Measurements from ENCODE around the gene NRF1.
A peak's percentile ranks its signal among the peaks of the same experiment; 100 is the strongest.

NRF1 gene

GRCh38 chr7:129613016-129613337, 1.5 kb downstream of the NRF1 start:
- Histone ChIP-seq H3K36me3 (ENCODE audit: insufficient read depth, low read length) (peaks cover 16% of the 10 kb centered on the region), H3K9me3 (ENCODE audit: low read depth, low read length) (no peaks in the 10 kb centered on the region), H3K9ac (ENCODE audit: insufficient read length) (peak overlapping the region; percentile 80), H3K4me3 (peak overlapping the region; percentile 85), H3K27ac (no peak overlapping the region)
- TF ChIP-seq EZH2 (IDR thresholded peaks at IDR 0.05) (no peak), POLR2AphosphoS5 (IDR thresholded peaks at IDR 0.05; ENCODE audit: borderline replicate concordance, low read depth, low read length) (no peak), FOXP2 (optimal IDR thresholded peaks at IDR 0.05; ENCODE audit: control extremely low read depth, extremely low read length, insufficient read depth) (no peak)
- no peak for DNase-seq (ENCODE audit: low read depth, low spot score)

- Histone ChIP-seq H3K27ac (peak overlapping the region; percentile 57), H3K9ac (ENCODE audit: insufficient read length) (peak overlapping the region; percentile 4)
- DNase-seq (ENCODE audit: low read depth, low spot score) = peak; percentile 42
Observed at GRCh38 chr7:129615018-129615417, 3.5 kb downstream of the NRF1 start.

GRCh38 chr7:129616530-129616929, 5.0 kb downstream of the NRF1 start:
- H3K27ac ChIP-seq = no peak overlapping the region
- DNase-seq (ENCODE audit: low read depth, low spot score) = no peak
- H3K9ac ChIP-seq (ENCODE audit: insufficient read length) = no peak overlapping the region
- no peaks in the 10 kb centered on the region for H3K36me3 ChIP-seq (ENCODE audit: insufficient read depth, low read length)
- H3K9me3 ChIP-seq (ENCODE audit: low read depth, low read length) = no peaks in the 10 kb centered on the region
- TF ChIP-seq FOXP2 (optimal IDR thresholded peaks at IDR 0.05; ENCODE audit: control extremely low read depth, extremely low read length, insufficient read depth) (no peak), POLR2AphosphoS5 (IDR thresholded peaks at IDR 0.05; ENCODE audit: borderline replicate concordance, low read depth, low read length) (no peak), EZH2 (IDR thresholded peaks at IDR 0.05) (no peak)
- no peak overlapping the region for H3K4me3 ChIP-seq

More at GRCh38 chr7:129615018-129615417, 3.5 kb downstream of the NRF1 start:
- peak overlapping the region; percentile 44 for H3K4me3 ChIP-seq
- no peak for TF ChIP-seq FOXP2 (optimal IDR thresholded peaks at IDR 0.05; ENCODE audit: control extremely low read depth, extremely low read length, insufficient read depth)
- no peak for TF ChIP-seq EZH2 (IDR thresholded peaks at IDR 0.05)
- no peak for TF ChIP-seq POLR2AphosphoS5 (IDR thresholded peaks at IDR 0.05; ENCODE audit: borderline replicate concordance, low read depth, low read length)
- H3K36me3 ChIP-seq (ENCODE audit: insufficient read depth, low read length) = no peaks in the 10 kb centered on the region; the same call in 1 of the 2 replicates
- H3K9me3 ChIP-seq (ENCODE audit: low read depth, low read length) = no peaks in the 10 kb centered on the region

- Histone ChIP-seq H3K27ac (no peak overlapping the region), H3K9ac (ENCODE audit: insufficient read length) (no peak overlapping the region), H3K36me3 (ENCODE audit: insufficient read depth, low read length) (no peaks in the 10 kb centered on the region), H3K4me3 (no peak overlapping the region), H3K9me3 (ENCODE audit: low read depth, low read length) (no peaks in the 10 kb centered on the region)
- TF ChIP-seq FOXP2 (optimal IDR thresholded peaks at IDR 0.05; ENCODE audit: control extremely low read depth, extremely low read length, insufficient read depth) (no peak), EZH2 (IDR thresholded peaks at IDR 0.05) (no peak)
- no peak for DNase-seq (ENCODE audit: low read depth, low spot score)
Observed at GRCh38 chr7:129617178-129617577, 5.7 kb downstream of the NRF1 start.

- no peak overlapping the region for H3K27ac ChIP-seq
- DNase-seq (ENCODE audit: low read depth, low spot score) = no peak
- H3K36me3 ChIP-seq (ENCODE audit: insufficient read depth, low read length) = no peaks in the 10 kb centered on the region
- no peaks in the 10 kb centered on the region for H3K9me3 ChIP-seq (ENCODE audit: low read depth, low read length)
- no peak overlapping the region for H3K4me3 ChIP-seq
- TF ChIP-seq POLR2AphosphoS5 (IDR thresholded peaks at IDR 0.05; ENCODE audit: borderline replicate concordance, low read depth, low read length) (no peak), FOXP2 (optimal IDR thresholded peaks at IDR 0.05; ENCODE audit: control extremely low read depth, extremely low read length, insufficient read depth) (no peak), EZH2 (IDR thresholded peaks at IDR 0.05) (no peak)
- H3K9ac ChIP-seq (ENCODE audit: insufficient read length) = no peak overlapping the region
Observed at GRCh38 chr7:129617652-129618051, 6.1 kb downstream of the NRF1 start.

- TF ChIP-seq POLR2AphosphoS5 (IDR thresholded peaks at IDR 0.05; ENCODE audit: borderline replicate concordance, low read depth, low read length) (no peak), EZH2 (IDR thresholded peaks at IDR 0.05) (no peak), FOXP2 (optimal IDR thresholded peaks at IDR 0.05; ENCODE audit: control extremely low read depth, extremely low read length, insufficient read depth) (no peak)
- no peak for DNase-seq (ENCODE audit: low read depth, low spot score)
- Histone ChIP-seq H3K36me3 (ENCODE audit: insufficient read depth, low read length) (no peaks in the 10 kb centered on the region; the same call in 1 of the 2 replicates), H3K9ac (ENCODE audit: insufficient read length) (no peak overlapping the region), H3K4me3 (no peak overlapping the region), H3K9me3 (ENCODE audit: low read depth, low read length) (no peaks in the 10 kb centered on the region), H3K27ac (no peak overlapping the region)
Observed at GRCh38 chr7:129626896-129627295, 15.4 kb downstream of the NRF1 start.

- Histone ChIP-seq H3K27ac (no peak overlapping the region), H3K4me3 (no peak overlapping the region), H3K9ac (ENCODE audit: insufficient read length) (peak overlapping the region; percentile 28), H3K36me3 (ENCODE audit: insufficient read depth, low read length) (no peaks in the 10 kb centered on the region), H3K9me3 (ENCODE audit: low read depth, low read length) (no peaks in the 10 kb centered on the region)
- no peak for TF ChIP-seq EZH2 (IDR thresholded peaks at IDR 0.05)
- TF ChIP-seq FOXP2 (optimal IDR thresholded peaks at IDR 0.05; ENCODE audit: control extremely low read depth, extremely low read length, insufficient read depth) = no peak
- no peak for TF ChIP-seq POLR2AphosphoS5 (IDR thresholded peaks at IDR 0.05; ENCODE audit: borderline replicate concordance, low read depth, low read length)
- no peak for DNase-seq (ENCODE audit: low read depth, low spot score)
Observed at GRCh38 chr7:129630341-129630740, 18.8 kb downstream of the NRF1 start.

GRCh38 chr7:129634361-129635034, 23.0 kb downstream of the NRF1 start:
- Histone ChIP-seq H3K9ac (ENCODE audit: insufficient read length) (no peak overlapping the region), H3K4me3 (no peak overlapping the region), H3K36me3 (ENCODE audit: insufficient read depth, low read length) (no peaks in the 10 kb centered on the region), H3K9me3 (ENCODE audit: low read depth, low read length) (no peaks in the 10 kb centered on the region), H3K27ac (no peak overlapping the region)
- TF ChIP-seq POLR2AphosphoS5 (IDR thresholded peaks at IDR 0.05; ENCODE audit: borderline replicate concordance, low read depth, low read length) (no peak), FOXP2 (optimal IDR thresholded peaks at IDR 0.05; ENCODE audit: control extremely low read depth, extremely low read length, insufficient read depth) (no peak), EZH2 (IDR thresholded peaks at IDR 0.05) (no peak)
- no peak for DNase-seq (ENCODE audit: low read depth, low spot score)

Data from SK-N-MC (cell line).